PFSK-1 (cell line): ENCODE results near the gene POLR2A.

Source experiments
- FOXP2 ChIP-seq: optimal IDR thresholded peaks from 2 replicates; pipeline ENCODE3; 2011; ENCODE audit warnings: borderline replicate concordance, control low read depth, inconsistent platforms; ENCODE audit not compliant: insufficient read depth; ENCODE audit errors: extremely low read length, extremely low read depth
- POLR2AphosphoS5 ChIP-seq: IDR thresholded peaks from 2 replicates; pipeline ENCODE4 v1.6.1; 2012; ENCODE audit warnings: low read depth, mild to moderate bottlenecking, control low read depth, low read length, moderate library complexity
- REST ChIP-seq, 2 experiments: IDR thresholded peaks; 2 replicates each; pipeline versions ENCODE4 v1.6.1 to v1.8.0; 2011 to 2012; ENCODE audit warnings: low read depth in 2 of 2, low read length in 2 of 2, control low read depth in 1 of 2, inconsistent platforms in 1 of 2, mild to moderate bottlenecking in 1 of 2, moderate library complexity in 1 of 2; ENCODE audit not compliant: insufficient read depth in 1 of 2
- SIN3A ChIP-seq: IDR thresholded peaks from 2 replicates; pipeline ENCODE4 v1.6.1; 2012; ENCODE audit warnings: mild to moderate bottlenecking, low read length, moderate library complexity, borderline replicate concordance; ENCODE audit not compliant: insufficient read depth
- TAF1 ChIP-seq: IDR thresholded peaks from 2 replicates; pipeline ENCODE4 v1.6.1; 2012; ENCODE audit warnings: low read length, control low read depth, borderline replicate concordance; ENCODE audit not compliant: insufficient read depth

- TF ChIP-seq POLR2AphosphoS5: no peak
- no peak for TF ChIP-seq TAF1
- TF ChIP-seq SIN3A: no peak
- TF ChIP-seq REST (IDR thresholded peaks at IDR 0.05; ENCODE audit: insufficient read depth in 1 of 2, low read depth in 2 of 2, low read length in 2 of 2): no peak
- no peak for TF ChIP-seq FOXP2
These were observed 18.1 kb downstream of the POLR2A start for GRCh38 chr17:7502171-7502847.
